Inflammatory macrophage treated with lipopolysaccharide for 4 hours (primary cell): Measurements from ENCODE around the gene PRSS33.
A peak's percentile ranks its signal among the peaks of the same experiment; 100 is the strongest.

Source experiments
- DNase-seq: peaks from one replicate; pipeline ENCODE4 v3.0.0-alpha.2; 2020

PRSS33 gene

GRCh38 chr16:2787406-2787805, at the start of gene PRSS33:
PRSS33 (minus strand) TSS chr16:2787560; CDS start chr16:2786547, 1,013 bp downstream.
- no peak for DNase-seq

GRCh38 chr16:2836646-2837508, 49.5 kb upstream of the PRSS33 start:
- no peak for DNase-seq

- DNase-seq = no peak
These were observed 48.5 kb upstream of the PRSS33 start for GRCh38 chr16:2835638-2836493.

- DNase-seq = no peak
These were observed 47.6 kb upstream of the PRSS33 start for GRCh38 chr16:2834968-2835367.

GRCh38 chr16:2833776-2834175, 46.4 kb upstream of the PRSS33 start:
- DNase-seq = peak; percentile 54

- DNase-seq = no peak
These were observed 43.8 kb upstream of the PRSS33 start for GRCh38 chr16:2831203-2831602.

- no peak for DNase-seq
These were observed 43.0 kb upstream of the PRSS33 start for GRCh38 chr16:2830355-2830695.

- peak; percentile 25 for DNase-seq
These were observed 42.4 kb upstream of the PRSS33 start, which contains the start of gene ZG16B for GRCh38 chr16:2829501-2830354. ZG16B (plus strand) TSS chr16:2830303; CDS start chr16:2830442, 139 bp downstream.

- DNase-seq = no peak
These were observed 41.6 kb upstream of the PRSS33 start for GRCh38 chr16:2828876-2829430.

- no peak for DNase-seq
These were observed 41.1 kb upstream of the PRSS33 start for GRCh38 chr16:2828521-2828840.

- DNase-seq = no peak
These were observed 40.6 kb upstream of the PRSS33 start for GRCh38 chr16:2827831-2828520.

GRCh38 chr16:2827374-2827791, 40.0 kb upstream of the PRSS33 start:
- no peak for DNase-seq

- DNase-seq = no peak
These were observed 39.4 kb upstream of the PRSS33 start for GRCh38 chr16:2826591-2827373.

GRCh38 chr16:2825906-2826305, 38.5 kb upstream of the PRSS33 start:
- DNase-seq = no peak

- no peak for DNase-seq
These were observed 37.8 kb upstream of the PRSS33 start for GRCh38 chr16:2825049-2825742.

- DNase-seq = no peak
These were observed 37.3 kb upstream of the PRSS33 start for GRCh38 chr16:2824626-2825025.

GRCh38 chr16:2822496-2822895, 35.1 kb upstream of the PRSS33 start:
- DNase-seq = peak; percentile 19

GRCh38 chr16:2822158-2822495, 34.8 kb upstream of the PRSS33 start:
- no peak for DNase-seq

- DNase-seq = no peak
These were observed 34.3 kb upstream of the PRSS33 start for GRCh38 chr16:2821487-2822157.

GRCh38 chr16:2820836-2821486, 33.6 kb upstream of the PRSS33 start:
- no peak for DNase-seq
